Measurements from ENCODE around the gene ENTPD3. TPM values are rescaled to one million over a fixed set of nuclear protein-coding genes. Genes with fewer than 3 reads are reported as not detected.

ENTPD3 gene
- total and polyA plus RNA-seq, 4 donors = 0.10 to 2.2 (median 1.1) TPM

GRCh38 chr3:40476478-40477470 lies 89.8 kb downstream of the ENTPD3 start, which contains the start of gene ZNF619:
TSS of gene ZNF619 (plus strand) at chr3:40477122. CDS start at chr3:40477980, 858 bp downstream.
- DNase-seq = peak; percentile 82 to 92
- Histone ChIP-seq H3K4me1 (ENCODE audit: control insufficient read depth in 1 of 2, insufficient read depth in 2 of 2, low read length in 2 of 2) (no peaks in the 10 kb centered on the region), H3K4me3 (ENCODE audit: low read length in 2 of 2) (peak within 1 kb of the TSS; percentile 63 to 73), H3K36me3 (ENCODE audit: control insufficient read depth in 1 of 2, insufficient read depth in 2 of 2, low read length in 1 of 2) (peaks cover 0 to under 1% of the 10 kb centered on the region in 2 donors), H3K27ac (ENCODE audit: low read depth in 1 of 2, low read length in 2 of 2) (peak within 1 kb of the TSS in 1 of 2 donors; percentile 5), H3K9me3 (ENCODE audit: control insufficient read depth, low read length) (no peaks in the 10 kb centered on the region), H3K27me3 (ENCODE audit: control insufficient read depth in 1 of 2, insufficient read depth in 2 of 2, low read length in 1 of 2) (no peaks in the 10 kb centered on the region)
- 11 to 12% methylated on average over 48 of the region's 48 CpGs for WGBS, 2 donors
- intact Hi-C loops (cut with DNase I) = loop anchor here in 1 of 2 donors (10.0 kb wide), 1 partner anchor 48 kb away; the partner anchor contains the start of gene ZNF621
- peak; percentile 96 for ATAC-seq (ENCODE audit: low FRiP score)

GRCh38 chr3:40477666-40478065 lies 90.7 kb downstream of the ENTPD3 start:
- H3K36me3 ChIP-seq (ENCODE audit: control insufficient read depth in 1 of 2, insufficient read depth in 2 of 2, low read length in 1 of 2) = peaks cover 0 to 5% of the 10 kb centered on the region in 2 donors
- H3K4me1 ChIP-seq (ENCODE audit: control insufficient read depth in 1 of 2, insufficient read depth in 2 of 2, low read length in 2 of 2) = no peaks in the 10 kb centered on the region
- DNase-seq (no peak), ATAC-seq (ENCODE audit: low FRiP score) (no peak)
- no peaks in the 10 kb centered on the region for H3K9me3 ChIP-seq (ENCODE audit: control insufficient read depth, low read length)
- WGBS, 2 donors = 44 to 47% methylated on average over 4 of the region's 4 CpGs
- intact Hi-C loops (cut with DNase I) = loop anchor here in 1 of 2 donors (10.0 kb wide), 1 partner anchor 47 kb away; the partner anchor contains the start of gene ZNF621
- no peaks in the 10 kb centered on the region for H3K27me3 ChIP-seq (ENCODE audit: control insufficient read depth in 1 of 2, insufficient read depth in 2 of 2, low read length in 1 of 2)
- H3K27ac ChIP-seq (ENCODE audit: low read depth in 1 of 2, low read length in 2 of 2) = no peak overlapping the region
- peak overlapping the region in 1 of 2 donors; percentile 63 for H3K4me3 ChIP-seq (ENCODE audit: low read length in 2 of 2)

Other genes with a start within 250 kb of the ENTPD3 start
- 10 to 100 TPM; 51.3 to 51.6 TPM for gene EIF1B, start 77.5 kb upstream of the ENTPD3 start, total RNA-seq
- gene EIF1B, start 77.5 kb upstream of the ENTPD3 start, polyA plus RNA-seq = 10 to 100 TPM; 74.0 to 79.2 TPM
- gene RPL14, start 70.2 kb downstream of the ENTPD3 start, total RNA-seq = 1,000 to 10,000 TPM; 1,300 to 1,335 TPM
- gene RPL14, start 70.2 kb downstream of the ENTPD3 start, polyA plus RNA-seq = 1,000 to 10,000 TPM; 1,102 to 1,500 TPM
- gene ZNF619, start 89.9 kb downstream of the ENTPD3 start, total RNA-seq = 1 to 10 TPM; 4.0 to 7.1 TPM
- 1 to 10 TPM in 1 of 2 donors, under 1 TPM in 1; 0.50 to 2.6 TPM for gene ZNF619, start 89.9 kb downstream of the ENTPD3 start, polyA plus RNA-seq
- 1 to 10 TPM; 4.7 to 5.1 TPM for gene ZNF620, start 118.9 kb downstream of the ENTPD3 start, total RNA-seq
- 10 to 100 TPM in 1 of 2 donors, 1 to 10 TPM in 1; 3.7 to 12.3 TPM for gene ZNF620, start 118.9 kb downstream of the ENTPD3 start, polyA plus RNA-seq
- gene ZNF621, start 137.8 kb downstream of the ENTPD3 start, total RNA-seq = 10 to 100 TPM; 24.1 to 35.1 TPM
- 10 to 100 TPM; 11.3 to 21.5 TPM for gene ZNF621, start 137.8 kb downstream of the ENTPD3 start, polyA plus RNA-seq

Measured in aorta (tissue), 5 donors.